Activated naive CD8-positive, alpha-beta T cell treated with anti-CD3 and anti-CD28 coated beads for 36 hours (primary cell): Measurements from ENCODE around the gene GCK. TPM values are rescaled to one million over a fixed set of nuclear protein-coding genes. Genes with fewer than 3 reads are reported as not detected.
"Not testable (repeated sequence)": the region's sequence is repeated elsewhere in the genome, so short reads cannot be mapped to it uniquely, and the experiment has no call there.

ENCODE experiments used
- DNase-seq: peaks from one replicate; pipeline ENCODE4 v3.0.0; 2021
- H3K27ac Mint-ChIP-seq: one replicate; pipeline ENCODE4 v1.8.0; 2022; ENCODE audit warnings: mild to moderate bottlenecking, moderate library complexity, mixed read lengths
- H3K27me3 Mint-ChIP-seq: one replicate; pipeline ENCODE4 v1.8.0; 2022; ENCODE audit warnings: mild to moderate bottlenecking, mixed read lengths
- H3K36me3 Mint-ChIP-seq: one replicate; pipeline ENCODE4 v1.8.0; 2021; ENCODE audit warnings: mild to moderate bottlenecking, mixed read lengths
- H3K4me1 Mint-ChIP-seq: one replicate; pipeline ENCODE4 v1.8.0; 2021; ENCODE audit warnings: mixed read lengths
- H3K4me3 Mint-ChIP-seq: one replicate; pipeline ENCODE4 v1.8.0; 2022; ENCODE audit warnings: mild to moderate bottlenecking, moderate library complexity, mixed read lengths
- H3K9me3 Mint-ChIP-seq: one replicate; pipeline ENCODE4 v1.8.0; 2022; ENCODE audit warnings: mixed read lengths
- total RNA-seq, 2 experiments: library from RNA; stranded (reverse); gene quantifications; one replicate each; pipeline ENCODE4 v1.2.3, GENCODE V29; 2021

Gene GCK
- total RNA-seq, 2 experiments from 2014 or later: 2.5 to 3.7 TPM

- no peak overlapping the region for H3K27ac Mint-ChIP-seq
- DNase-seq: no peak
- H3K9me3 Mint-ChIP-seq: no peaks in the 10 kb centered on the region
- no peaks in the 10 kb centered on the region for H3K36me3 Mint-ChIP-seq
- H3K4me1 Mint-ChIP-seq: no peaks in the 10 kb centered on the region
- H3K27me3 Mint-ChIP-seq: no peaks in the 10 kb centered on the region
- H3K4me3 Mint-ChIP-seq: no peak overlapping the region
These were observed 4.9 kb downstream of the GCK start for GRCh38 chr7:44184206-44184872.

GRCh38 chr7:44183386-44183785 is 5.9 kb downstream of the GCK start:
- Mint-ChIP-seq H3K4me1 (no peaks in the 10 kb centered on the region), H3K36me3 (no peaks in the 10 kb centered on the region)

GRCh38 chr7:44182827-44183226 is 6.4 kb downstream of the GCK start:
- no peak overlapping the region for H3K27ac Mint-ChIP-seq
- DNase-seq: no peak
- H3K27me3 Mint-ChIP-seq: no peaks in the 10 kb centered on the region
- no peaks in the 10 kb centered on the region for H3K9me3 Mint-ChIP-seq
- no peak overlapping the region for H3K4me3 Mint-ChIP-seq
- no peaks in the 10 kb centered on the region for H3K4me1 Mint-ChIP-seq
- no peaks in the 10 kb centered on the region for H3K36me3 Mint-ChIP-seq

More at GRCh38 chr7:44183386-44183785, 5.9 kb downstream of the GCK start:
- Mint-ChIP-seq H3K9me3 (no peaks in the 10 kb centered on the region), H3K27ac (no peak overlapping the region), H3K27me3 (no peaks in the 10 kb centered on the region), H3K4me3 (no peak overlapping the region)
- no peak for DNase-seq

GRCh38 chr7:44180631-44181030 is 8.6 kb downstream of the GCK start:
- no peak overlapping the region for H3K4me3 Mint-ChIP-seq
- H3K4me1 Mint-ChIP-seq: no peaks in the 10 kb centered on the region
- no peak for DNase-seq
- H3K27ac Mint-ChIP-seq: no peak overlapping the region
- peaks cover 5% of the 10 kb centered on the region for H3K27me3 Mint-ChIP-seq
- H3K36me3 Mint-ChIP-seq: no peaks in the 10 kb centered on the region
- H3K9me3 Mint-ChIP-seq: no peaks in the 10 kb centered on the region

GRCh38 chr7:44177570-44178131 is 11.6 kb downstream of the GCK start:
- no peaks in the 10 kb centered on the region for H3K4me1 Mint-ChIP-seq

GRCh38 chr7:44176486-44176885 is 12.8 kb downstream of the GCK start:
- Mint-ChIP-seq H3K4me1 (no peaks in the 10 kb centered on the region), H3K27me3 (peaks cover 5% of the 10 kb centered on the region), H3K4me3 (no peak overlapping the region), H3K36me3 (no peaks in the 10 kb centered on the region), H3K27ac (no peak overlapping the region), H3K9me3 (no peaks in the 10 kb centered on the region)
- DNase-seq: no peak

More at GRCh38 chr7:44177570-44178131, 11.6 kb downstream of the GCK start:
- Mint-ChIP-seq H3K9me3 (no peaks in the 10 kb centered on the region), H3K27ac (no peak overlapping the region), H3K27me3 (peaks cover 5% of the 10 kb centered on the region), H3K36me3 (no peaks in the 10 kb centered on the region), H3K4me3 (no peak overlapping the region)
- no peak for DNase-seq

GRCh38 chr7:44175730-44176129 is 13.5 kb downstream of the GCK start:
- H3K36me3 Mint-ChIP-seq: no peaks in the 10 kb centered on the region
- no peak overlapping the region for H3K4me3 Mint-ChIP-seq
- H3K9me3 Mint-ChIP-seq: no peaks in the 10 kb centered on the region

GRCh38 chr7:44174694-44174948 is 14.6 kb downstream of the GCK start:
- H3K4me3 Mint-ChIP-seq, H3K4me1 Mint-ChIP-seq, H3K27me3 Mint-ChIP-seq, DNase-seq, H3K27ac Mint-ChIP-seq, H3K36me3 Mint-ChIP-seq, H3K9me3 Mint-ChIP-seq: not testable (repeated sequence)

More at GRCh38 chr7:44175730-44176129, 13.5 kb downstream of the GCK start:
- no peaks in the 10 kb centered on the region for H3K4me1 Mint-ChIP-seq
- peaks cover 5% of the 10 kb centered on the region for H3K27me3 Mint-ChIP-seq
- DNase-seq: no peak
- no peak overlapping the region for H3K27ac Mint-ChIP-seq

GRCh38 chr7:44173911-44174693 is 15.1 kb downstream of the GCK start:
- no peaks in the 10 kb centered on the region for H3K4me1 Mint-ChIP-seq
- H3K36me3 Mint-ChIP-seq: no peaks in the 10 kb centered on the region
- no peak for DNase-seq
- H3K4me3 Mint-ChIP-seq: no peak overlapping the region
- no peaks in the 10 kb centered on the region for H3K9me3 Mint-ChIP-seq
- no peak overlapping the region for H3K27ac Mint-ChIP-seq
- peaks cover 5% of the 10 kb centered on the region for H3K27me3 Mint-ChIP-seq

GRCh38 chr7:44172803-44173424 is 16.3 kb downstream of the GCK start:
- DNase-seq: no peak
- Mint-ChIP-seq H3K4me1 (peaks cover under 1% of the 10 kb centered on the region), H3K27me3 (peaks cover 5% of the 10 kb centered on the region), H3K9me3 (no peaks in the 10 kb centered on the region), H3K27ac (no peak overlapping the region), H3K36me3 (no peaks in the 10 kb centered on the region), H3K4me3 (no peak overlapping the region)

GRCh38 chr7:44172352-44172751 is 16.9 kb downstream of the GCK start:
- no peak for DNase-seq
- Mint-ChIP-seq H3K27me3 (peaks cover 5% of the 10 kb centered on the region), H3K4me1 (peaks cover 6% of the 10 kb centered on the region), H3K36me3 (no peaks in the 10 kb centered on the region), H3K9me3 (no peaks in the 10 kb centered on the region), H3K4me3 (no peak overlapping the region), H3K27ac (no peak overlapping the region)

- H3K27me3 Mint-ChIP-seq, H3K27ac Mint-ChIP-seq, H3K36me3 Mint-ChIP-seq, H3K9me3 Mint-ChIP-seq, H3K4me1 Mint-ChIP-seq, H3K4me3 Mint-ChIP-seq, DNase-seq: not testable (repeated sequence)
These were observed 17.3 kb downstream of the GCK start for GRCh38 chr7:44171901-44172300.

- no peaks in the 10 kb centered on the region for H3K9me3 Mint-ChIP-seq
- H3K4me3 Mint-ChIP-seq: no peak overlapping the region
- no peak overlapping the region for H3K27ac Mint-ChIP-seq
- H3K4me1 Mint-ChIP-seq: peaks cover 6% of the 10 kb centered on the region
- no peaks in the 10 kb centered on the region for H3K27me3 Mint-ChIP-seq
- no peaks in the 10 kb centered on the region for H3K36me3 Mint-ChIP-seq
- no peak for DNase-seq
These were observed 21.3 kb downstream of the GCK start for GRCh38 chr7:44167920-44168319.

- DNase-seq: no peak
- Mint-ChIP-seq H3K4me1 (peaks cover 6% of the 10 kb centered on the region), H3K27ac (no peak overlapping the region), H3K36me3 (no peaks in the 10 kb centered on the region), H3K9me3 (no peaks in the 10 kb centered on the region), H3K4me3 (no peak overlapping the region), H3K27me3 (no peaks in the 10 kb centered on the region)
These were observed 25.6 kb downstream of the GCK start for GRCh38 chr7:44163591-44163990.

- H3K27me3 Mint-ChIP-seq: no peaks in the 10 kb centered on the region
- peaks cover 5% of the 10 kb centered on the region for H3K4me1 Mint-ChIP-seq
- H3K9me3 Mint-ChIP-seq: no peaks in the 10 kb centered on the region
- no peak for DNase-seq
- no peak overlapping the region for H3K4me3 Mint-ChIP-seq
- no peak overlapping the region for H3K27ac Mint-ChIP-seq
- H3K36me3 Mint-ChIP-seq: no peaks in the 10 kb centered on the region
These were observed 26.3 kb downstream of the GCK start for GRCh38 chr7:44162785-44163395.
